Stimulated activated memory B cell treated with anti-CD40 and anti-IgM and Interleukin-4, amounts not matched to agents 10 μg/mL and 1 μg/mL and 100 μg/mL, for 72 hours (primary cell): ENCODE data around the gene ISCA1.
"Not testable (repeated sequence)": the region's sequence is repeated elsewhere in the genome, so short reads cannot be mapped to it uniquely, and the experiment has no call there.

Experiments
- ATAC-seq: fragments of 150-1000 bp; cut with Tn5 transposase; 2 replicates; pipeline ENCODE4 v1.10.0; 2021
- H3K27ac Mint-ChIP-seq: one replicate; pipeline ENCODE4 v1.8.0; 2022; ENCODE audit warnings: mild to moderate bottlenecking, mixed read lengths
- H3K27me3 Mint-ChIP-seq: one replicate; pipeline ENCODE4 v1.8.0; 2022; ENCODE audit warnings: mixed read lengths
- H3K36me3 Mint-ChIP-seq: one replicate; pipeline ENCODE4 v1.8.0; 2022; ENCODE audit warnings: mixed read lengths
- H3K4me1 Mint-ChIP-seq: one replicate; pipeline ENCODE4 v1.8.0; 2022; ENCODE audit warnings: mixed read lengths
- H3K4me3 Mint-ChIP-seq: one replicate; pipeline ENCODE4 v1.8.0; 2022; ENCODE audit warnings: mild to moderate bottlenecking, moderate library complexity, mixed read lengths
- H3K9me3 Mint-ChIP-seq: one replicate; pipeline ENCODE4 v1.8.0; 2022; ENCODE audit warnings: mixed read lengths

Gene ISCA1

DNA sequence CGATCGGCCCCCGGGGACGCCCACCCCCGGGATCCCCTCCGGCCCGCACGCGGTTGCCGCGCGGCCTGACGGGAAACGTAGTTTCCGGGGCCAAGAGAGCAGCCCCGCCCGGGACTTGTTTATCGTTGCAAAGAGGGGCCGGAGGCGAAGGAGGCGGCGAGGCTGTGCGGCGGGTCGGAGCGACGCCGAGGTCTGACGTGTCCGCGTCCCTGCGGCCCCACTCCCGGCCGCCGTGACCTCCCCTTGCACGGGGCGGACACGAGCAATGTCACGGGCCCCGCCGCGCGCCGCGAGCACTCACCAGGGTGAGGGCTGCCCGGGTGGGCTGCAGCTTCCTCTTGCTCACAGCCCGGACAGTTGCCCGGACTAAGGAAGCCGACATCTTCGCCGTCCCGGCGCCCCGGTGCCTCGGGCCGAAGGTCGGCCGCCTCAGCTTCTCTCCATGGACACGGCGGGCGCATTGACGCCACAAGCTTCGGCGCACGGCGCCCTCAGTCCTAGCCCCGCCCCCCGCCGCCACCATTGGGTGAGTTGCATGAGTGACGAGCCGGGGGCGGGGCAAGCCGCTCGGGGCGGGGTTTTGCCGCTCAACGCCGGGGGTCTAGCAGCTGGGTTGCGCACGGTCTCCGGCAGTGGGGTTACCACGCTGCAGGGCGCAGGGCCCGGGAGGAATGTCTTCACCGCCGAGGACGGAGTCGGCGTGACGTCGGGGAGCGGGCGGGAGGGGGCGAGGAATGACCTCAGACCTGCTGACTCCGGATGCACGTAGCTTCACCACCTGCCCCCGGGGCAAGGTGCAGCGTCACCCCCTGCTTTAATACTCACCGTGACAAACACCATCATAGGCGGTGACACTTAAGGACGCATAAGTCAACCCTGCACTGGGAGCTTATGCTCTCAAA lies at the start of gene ISCA1:
Gene ISCA1 (minus strand): TSS at position 462 of the 902 bp plus-strand sequence. CDS start 80 bp downstream, at position 382.
- H3K36me3 Mint-ChIP-seq, result peaks cover 7% of the 10 kb centered on the region
- peak within 1 kb of the TSS; percentile 92 for H3K27ac Mint-ChIP-seq
- ATAC-seq, result peak; percentile 95
- no peaks in the 10 kb centered on the region for H3K9me3 Mint-ChIP-seq
- peaks cover 44% of the 10 kb centered on the region for H3K4me1 Mint-ChIP-seq
- peak within 1 kb of the TSS; percentile 87 for H3K4me3 Mint-ChIP-seq
- no peaks in the 10 kb centered on the region for H3K27me3 Mint-ChIP-seq

DNA sequence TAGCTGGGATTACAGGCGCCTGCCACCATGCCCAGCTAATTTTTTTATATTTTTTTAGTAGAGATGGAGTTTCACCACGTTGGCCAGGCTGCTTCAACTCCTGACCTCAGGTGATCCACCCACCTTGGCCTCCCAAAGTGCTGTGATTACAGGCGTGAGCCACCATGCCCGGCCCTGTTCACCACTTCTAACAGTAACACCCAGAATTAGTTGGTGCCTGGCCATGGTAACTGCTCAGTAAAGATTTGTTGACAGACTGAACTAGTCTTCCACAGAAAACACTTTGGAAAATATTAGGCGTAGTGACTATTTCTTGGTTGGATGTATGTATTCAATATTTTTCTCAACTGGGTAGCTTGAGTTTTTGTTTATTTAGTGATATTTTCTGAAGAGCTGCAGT lies 47.8 kb upstream of the ISCA1 start:
- H3K9me3 Mint-ChIP-seq, result no peaks in the 10 kb centered on the region
- no peak overlapping the region for H3K4me3 Mint-ChIP-seq
- H3K27ac Mint-ChIP-seq, result no peak overlapping the region
- peaks cover 47% of the 10 kb centered on the region for H3K36me3 Mint-ChIP-seq
- ATAC-seq, result no peak
- H3K4me1 Mint-ChIP-seq, result no peaks in the 10 kb centered on the region
- no peaks in the 10 kb centered on the region for H3K27me3 Mint-ChIP-seq

DNA sequence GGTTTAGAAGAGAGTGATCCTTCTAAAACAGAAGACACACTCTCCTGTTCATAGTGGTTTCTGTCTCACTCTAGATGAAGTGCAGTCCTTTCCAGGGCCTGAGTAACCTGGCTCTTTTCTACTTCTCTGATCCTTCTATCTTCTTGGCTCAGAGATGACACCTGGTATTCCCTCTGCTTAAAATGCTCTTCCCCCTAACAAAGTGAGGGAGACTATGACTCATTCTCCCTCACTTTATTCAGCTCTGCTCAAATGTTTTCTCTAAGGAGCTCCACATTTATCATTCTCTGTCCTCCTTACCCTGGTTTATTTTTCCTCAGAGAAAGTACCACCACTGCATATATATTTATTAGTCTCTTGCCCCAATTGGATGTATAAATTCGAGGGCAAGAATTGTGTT lies 47.3 kb upstream of the ISCA1 start:
- H3K4me1 Mint-ChIP-seq, result no peaks in the 10 kb centered on the region
- ATAC-seq, result no peak

DNA sequence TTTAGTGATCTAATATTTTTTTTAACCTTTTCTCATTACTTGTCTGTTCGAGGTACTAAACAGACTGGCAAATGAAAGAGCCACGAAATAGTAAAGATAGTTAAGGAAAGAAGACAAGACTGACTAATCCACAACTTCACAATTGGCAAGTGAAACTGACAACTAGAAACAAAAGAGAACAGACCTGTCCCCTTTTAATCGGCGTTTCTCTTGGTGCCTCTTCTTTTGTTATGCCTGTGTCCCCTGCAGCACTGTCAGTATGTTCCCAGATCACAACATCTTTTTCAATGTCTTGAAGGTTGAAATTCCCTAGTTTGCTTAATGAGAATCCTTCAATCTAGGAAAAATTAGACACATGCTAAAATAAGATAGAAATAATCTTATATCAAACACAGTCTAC lies 45.8 kb upstream of the ISCA1 start:
- peaks cover 2% of the 10 kb centered on the region for H3K4me1 Mint-ChIP-seq
- no peak for ATAC-seq
- H3K9me3 Mint-ChIP-seq, result no peaks in the 10 kb centered on the region
- H3K27ac Mint-ChIP-seq, result no peak overlapping the region
- peaks cover 46% of the 10 kb centered on the region for H3K36me3 Mint-ChIP-seq
- H3K27me3 Mint-ChIP-seq, result no peaks in the 10 kb centered on the region
- H3K4me3 Mint-ChIP-seq, result no peak overlapping the region

More for the DNA sequence above, 47.3 kb upstream of the ISCA1 start:
- Mint-ChIP-seq H3K36me3 (peaks cover 47% of the 10 kb centered on the region), H3K27ac (no peak overlapping the region), H3K4me3 (no peak overlapping the region), H3K9me3 (no peaks in the 10 kb centered on the region), H3K27me3 (no peaks in the 10 kb centered on the region)

DNA sequence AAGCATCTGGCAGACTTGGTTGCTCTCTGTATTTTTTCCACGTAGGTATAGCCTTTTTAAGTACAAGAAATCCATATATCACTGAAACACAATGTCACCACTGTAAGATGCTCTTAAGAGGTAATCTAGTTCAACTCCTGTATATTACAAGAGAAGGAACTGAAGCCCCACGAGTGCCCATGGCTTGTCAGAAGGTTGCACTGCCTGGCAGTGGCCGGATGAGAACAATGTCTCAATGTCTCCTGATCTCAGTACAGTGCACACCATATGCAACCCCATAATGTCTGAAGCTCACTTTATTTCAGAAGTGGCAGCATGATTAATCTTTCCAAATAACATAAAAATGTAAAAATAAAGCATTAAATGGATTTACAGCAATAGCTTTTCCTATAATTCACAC lies 44.2 kb upstream of the ISCA1 start:
- no peaks in the 10 kb centered on the region for H3K9me3 Mint-ChIP-seq
- no peaks in the 10 kb centered on the region for H3K27me3 Mint-ChIP-seq
- peaks cover 6% of the 10 kb centered on the region for H3K4me1 Mint-ChIP-seq
- no peak for ATAC-seq
- H3K27ac Mint-ChIP-seq, result no peak overlapping the region
- H3K36me3 Mint-ChIP-seq, result peaks cover 39% of the 10 kb centered on the region
- no peak overlapping the region for H3K4me3 Mint-ChIP-seq

DNA sequence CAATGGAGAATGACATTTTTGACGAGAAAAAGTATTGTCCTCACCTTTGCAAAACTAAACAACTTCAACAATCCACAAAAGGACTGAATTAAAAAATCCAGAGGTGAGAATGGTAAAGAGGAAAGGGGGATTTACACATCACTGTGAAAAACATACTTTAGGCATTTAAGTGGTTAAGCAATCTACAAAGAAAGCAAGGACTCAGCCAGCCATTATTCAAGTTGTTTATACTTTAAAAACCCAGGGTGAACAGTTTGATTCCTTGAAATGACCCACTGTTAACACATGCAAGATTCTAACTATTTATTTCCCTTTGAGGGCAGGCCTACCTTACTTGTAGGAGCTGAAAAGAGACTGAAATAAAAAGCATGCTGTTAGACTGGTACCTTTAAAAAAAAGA lies 42.6 kb upstream of the ISCA1 start:
- no peak for ATAC-seq
- Mint-ChIP-seq H3K27me3 (no peaks in the 10 kb centered on the region), H3K27ac (peak overlapping the region; percentile 34), H3K9me3 (no peaks in the 10 kb centered on the region), H3K4me3 (no peak overlapping the region), H3K4me1 (peaks cover 6% of the 10 kb centered on the region), H3K36me3 (peaks cover 40% of the 10 kb centered on the region)

DNA sequence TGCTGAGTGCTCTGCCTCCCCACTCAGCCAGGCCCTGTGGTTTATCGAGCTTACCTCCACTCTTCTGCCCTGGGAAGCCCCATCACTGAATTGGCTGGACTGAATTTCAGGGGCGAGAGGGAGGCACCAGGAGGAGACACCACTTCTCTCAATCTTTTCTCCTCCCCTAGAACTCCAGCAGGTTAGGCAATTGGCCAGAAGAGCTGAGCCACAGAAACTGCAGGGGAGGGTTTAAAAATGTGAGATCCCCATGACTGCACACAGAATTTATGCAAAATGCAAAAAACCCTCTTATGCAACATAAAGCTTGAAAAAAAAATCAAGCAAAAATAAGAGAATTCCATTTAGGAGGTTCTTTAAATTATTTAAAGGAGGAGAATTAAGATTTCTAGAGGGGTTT lies 42.0 kb upstream of the ISCA1 start:
- no peak for ATAC-seq
- Mint-ChIP-seq H3K4me1 (peaks cover 6% of the 10 kb centered on the region), H3K9me3 (no peaks in the 10 kb centered on the region), H3K36me3 (peaks cover 36% of the 10 kb centered on the region), H3K4me3 (no peak overlapping the region), H3K27ac (peak overlapping the region; percentile 34), H3K27me3 (no peaks in the 10 kb centered on the region)

DNA sequence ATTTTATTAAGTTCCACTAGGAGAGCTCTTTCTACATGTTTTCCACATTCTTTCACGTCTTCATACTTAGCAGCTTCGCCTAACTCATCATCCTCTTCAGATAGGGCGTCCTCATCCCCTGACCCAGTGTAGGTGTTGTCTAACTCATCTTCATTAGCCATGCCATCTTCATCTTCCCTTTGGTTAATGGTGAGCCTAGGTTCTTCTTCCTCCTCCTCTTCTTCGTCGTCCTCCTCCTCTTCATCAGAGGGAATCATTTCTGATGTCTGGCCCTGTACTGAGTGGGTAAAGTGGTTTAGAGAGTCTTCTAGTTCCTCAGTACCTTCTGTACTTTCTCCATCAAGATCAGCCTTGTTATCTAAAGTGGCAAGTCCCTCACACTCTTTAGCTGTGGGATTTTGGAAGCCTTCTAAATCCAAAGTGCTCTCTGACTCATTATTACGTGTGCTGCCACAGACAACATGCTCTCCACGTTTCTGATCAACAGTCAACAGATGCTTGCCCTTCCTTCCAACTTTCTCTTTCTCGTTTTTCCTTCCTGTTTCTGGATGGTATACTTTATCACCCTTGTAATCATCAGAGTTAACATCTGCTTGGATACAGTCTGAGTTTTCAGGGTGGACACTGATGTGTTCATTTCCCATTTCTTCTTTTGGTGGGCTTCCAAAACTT lies 40.8 kb upstream of the ISCA1 start:
- H3K27me3 Mint-ChIP-seq, result no peaks in the 10 kb centered on the region
- peaks cover 42% of the 10 kb centered on the region for H3K36me3 Mint-ChIP-seq
- no peak for ATAC-seq
- no peak overlapping the region for H3K4me3 Mint-ChIP-seq
- peaks cover 6% of the 10 kb centered on the region for H3K4me1 Mint-ChIP-seq
- H3K9me3 Mint-ChIP-seq, result no peaks in the 10 kb centered on the region
- peak overlapping the region; percentile 34 for H3K27ac Mint-ChIP-seq

DNA sequence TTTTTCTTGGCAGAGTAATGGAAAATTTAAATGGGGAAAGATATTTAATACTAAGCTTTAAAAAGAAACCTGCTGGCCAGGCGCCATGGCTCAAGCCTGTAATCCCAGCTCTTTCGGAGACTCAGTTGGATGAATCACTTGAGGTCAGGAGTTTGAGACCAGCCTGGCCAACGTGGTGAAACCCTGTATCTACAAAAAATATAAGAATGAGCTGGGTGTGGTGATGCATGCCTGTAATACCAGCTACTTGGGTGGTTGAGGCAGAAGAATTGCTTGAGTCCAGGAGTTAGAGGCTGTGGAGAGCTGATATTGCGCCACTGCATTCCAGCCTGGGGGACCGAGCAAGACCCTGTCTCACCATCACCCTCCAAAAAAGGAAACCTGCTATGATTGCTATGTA lies 39.0 kb upstream of the ISCA1 start:
- Mint-ChIP-seq H3K4me1 (peaks cover 6% of the 10 kb centered on the region), H3K9me3 (no peaks in the 10 kb centered on the region), H3K27ac (no peak overlapping the region), H3K4me3 (no peak overlapping the region), H3K36me3 (peaks cover 42% of the 10 kb centered on the region), H3K27me3 (no peaks in the 10 kb centered on the region)
- no peak for ATAC-seq

DNA sequence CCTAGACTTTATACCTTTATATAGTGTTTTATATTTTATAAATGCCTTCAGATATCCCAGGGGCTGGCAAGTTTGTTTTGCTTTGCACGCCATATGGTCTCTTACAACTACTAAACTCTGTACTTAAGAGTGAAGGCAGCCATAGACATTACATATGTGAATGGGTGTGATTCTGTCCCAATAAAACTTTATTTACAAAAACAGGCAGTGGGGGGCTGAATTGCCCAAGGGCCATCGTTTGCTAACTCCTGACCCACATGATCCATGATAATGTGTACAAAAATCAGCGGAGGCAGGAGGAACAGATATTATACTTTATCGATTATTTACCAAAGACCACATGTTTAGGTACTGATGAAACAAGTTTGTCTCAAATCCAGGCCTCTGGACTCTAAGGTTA lies 35.8 kb upstream of the ISCA1 start:
- Mint-ChIP-seq H3K9me3 (no peaks in the 10 kb centered on the region), H3K36me3 (peaks cover 49% of the 10 kb centered on the region), H3K27me3 (no peaks in the 10 kb centered on the region), H3K4me1 (peaks cover 13% of the 10 kb centered on the region), H3K4me3 (no peak overlapping the region), H3K27ac (no peak overlapping the region)
- no peak for ATAC-seq

DNA sequence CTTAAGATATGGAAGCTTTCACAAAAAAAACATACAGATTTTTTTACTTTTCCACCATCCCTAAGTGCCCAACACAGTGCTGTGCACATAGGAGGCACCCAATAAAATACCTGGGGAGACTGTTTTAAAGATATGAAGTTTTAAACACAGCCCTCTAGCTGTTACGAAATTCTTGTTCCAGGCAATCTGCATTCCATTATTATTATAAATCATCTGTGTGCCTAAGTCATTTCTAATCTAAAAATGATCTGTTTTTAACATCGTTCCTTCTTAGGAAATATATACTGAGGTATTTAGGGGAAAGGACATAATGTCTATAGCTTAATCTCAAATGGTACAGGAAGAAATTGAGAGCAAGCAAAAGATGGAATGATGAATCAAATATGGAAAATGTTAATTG lies 32.7 kb upstream of the ISCA1 start:
- Mint-ChIP-seq H3K4me1 (peaks cover 8% of the 10 kb centered on the region), H3K9me3 (no peaks in the 10 kb centered on the region), H3K27ac (no peak overlapping the region), H3K27me3 (no peaks in the 10 kb centered on the region), H3K4me3 (no peak overlapping the region), H3K36me3 (peaks cover 57% of the 10 kb centered on the region)
- ATAC-seq, result no peak

DNA sequence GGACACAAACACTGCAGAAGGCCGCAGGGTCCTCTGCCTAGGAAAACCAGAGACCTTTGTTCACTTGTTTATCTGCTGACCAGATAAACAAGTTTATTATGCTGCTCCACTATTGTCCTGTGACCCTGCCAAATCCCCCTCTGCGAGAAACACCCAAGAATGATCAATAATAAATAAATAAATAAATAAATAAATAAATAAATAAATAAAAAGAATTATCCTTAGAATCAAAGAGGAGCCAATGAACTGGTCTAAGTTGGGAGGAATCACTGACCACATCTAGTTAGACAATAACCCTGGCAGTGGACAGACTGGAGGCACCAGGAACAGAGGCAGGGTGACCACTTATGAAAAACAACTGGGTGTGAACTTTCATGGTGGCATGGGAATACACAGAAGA lies 30.6 kb upstream of the ISCA1 start:
- not testable (repeated sequence) for H3K27me3 Mint-ChIP-seq, H3K4me1 Mint-ChIP-seq, H3K27ac Mint-ChIP-seq, H3K4me3 Mint-ChIP-seq, ATAC-seq, H3K9me3 Mint-ChIP-seq
- peaks cover 64% of the 10 kb centered on the region for H3K36me3 Mint-ChIP-seq

DNA sequence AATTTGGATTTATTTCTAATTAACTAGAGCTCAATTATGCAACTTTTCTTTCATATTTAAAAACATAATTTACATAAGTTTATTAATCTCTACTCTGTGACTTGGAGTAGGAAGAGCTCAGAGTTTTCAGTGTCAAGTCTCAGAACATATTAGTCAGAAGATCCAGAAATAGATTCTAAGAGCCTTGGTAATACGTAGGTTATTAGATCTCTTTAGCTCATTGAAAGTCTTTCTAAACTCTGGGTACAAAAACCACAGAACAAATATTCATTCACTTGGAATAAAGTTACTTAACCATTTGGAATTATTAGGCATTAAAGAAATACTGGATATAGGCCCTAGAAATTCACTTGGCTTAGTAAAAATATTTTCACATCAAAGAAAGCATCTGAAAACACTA lies 26.3 kb upstream of the ISCA1 start:
- H3K27ac Mint-ChIP-seq, result no peak overlapping the region
- H3K36me3 Mint-ChIP-seq, result peaks cover 62% of the 10 kb centered on the region
- H3K27me3 Mint-ChIP-seq, result no peaks in the 10 kb centered on the region
- no peaks in the 10 kb centered on the region for H3K9me3 Mint-ChIP-seq
- H3K4me3 Mint-ChIP-seq, result no peak overlapping the region
- H3K4me1 Mint-ChIP-seq, result peaks cover 4% of the 10 kb centered on the region
- no peak for ATAC-seq

DNA sequence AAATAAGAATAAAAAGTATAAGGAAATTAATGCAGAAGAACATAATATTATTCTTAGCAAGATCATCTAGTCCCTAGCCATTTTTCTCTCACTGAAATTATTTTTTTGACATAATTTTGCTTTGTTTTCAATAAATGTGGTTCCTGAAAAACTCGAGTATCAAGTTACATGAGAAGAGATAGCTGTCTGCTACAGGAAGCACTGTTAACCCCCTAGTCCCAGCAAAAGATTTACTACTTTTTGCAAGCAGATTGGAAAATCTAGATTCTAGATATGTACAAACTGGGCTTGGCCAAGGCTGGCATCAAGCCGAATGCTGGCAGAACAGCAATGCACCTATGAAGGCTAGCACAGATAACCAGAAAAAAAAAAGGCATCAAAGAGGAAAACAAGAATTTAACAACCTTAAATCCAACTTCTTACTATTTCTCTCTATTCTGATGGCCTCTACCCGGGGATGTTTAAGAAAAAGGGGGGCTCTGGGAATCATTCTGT lies 21.9 kb upstream of the ISCA1 start:
- Mint-ChIP-seq H3K4me3 (no peak overlapping the region), H3K4me1 (peaks cover 22% of the 10 kb centered on the region), H3K36me3 (peaks cover 58% of the 10 kb centered on the region), H3K9me3 (no peaks in the 10 kb centered on the region), H3K27me3 (no peaks in the 10 kb centered on the region), H3K27ac (peak overlapping the region; percentile 70)
- ATAC-seq, result no peak

DNA sequence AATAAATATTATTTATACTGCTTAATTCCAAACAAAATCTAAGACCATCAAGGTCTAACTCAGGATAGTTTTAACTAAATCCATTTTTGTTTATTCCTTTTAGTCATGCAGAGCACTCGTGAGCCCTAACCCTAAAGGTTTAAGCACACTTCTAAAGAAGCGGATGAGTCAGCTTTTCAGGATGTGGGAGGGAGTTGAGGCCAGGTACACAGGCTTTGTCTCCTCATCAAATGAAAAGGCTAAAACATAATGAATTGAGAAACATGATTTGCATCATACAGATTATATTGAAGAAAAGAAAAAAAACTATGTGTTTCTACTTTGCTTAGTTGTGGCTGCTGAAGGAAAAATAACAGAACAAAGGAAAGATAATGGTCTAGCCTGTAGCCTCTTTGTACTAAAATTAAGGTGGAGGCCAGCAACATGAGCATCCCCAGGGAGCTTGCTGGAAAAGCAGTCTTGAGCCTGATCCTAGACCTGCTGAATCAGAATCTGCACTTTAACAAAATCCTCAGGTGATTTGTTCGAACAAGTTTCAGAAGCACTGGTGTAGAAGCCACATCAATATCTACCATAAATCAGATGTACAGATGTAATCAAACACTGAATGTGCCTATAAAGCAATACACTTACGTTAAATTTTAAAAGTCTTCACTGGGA lies 21.1 kb upstream of the ISCA1 start:
- peaks cover 62% of the 10 kb centered on the region for H3K36me3 Mint-ChIP-seq
- H3K9me3 Mint-ChIP-seq, result no peaks in the 10 kb centered on the region
- H3K27ac Mint-ChIP-seq, result peak overlapping the region; percentile 70
- peak; percentile 54 for ATAC-seq
- H3K4me3 Mint-ChIP-seq, result no peak overlapping the region
- no peaks in the 10 kb centered on the region for H3K27me3 Mint-ChIP-seq
- H3K4me1 Mint-ChIP-seq, result peaks cover 22% of the 10 kb centered on the region
